Stimulated activated CD8-positive, alpha-beta memory T cell treated with anti-CD3 and anti-CD28 coated beads, Interleukin-4, amount 100 ng/mL, for 24 hours (primary cell): ENCODE results near the gene ZNF575.
"Not testable (repeated sequence)": the region's sequence is repeated elsewhere in the genome, so short reads cannot be mapped to it uniquely, and the experiment has no call there.

Experiments used
- DNase-seq: peaks from one replicate; pipeline ENCODE4 v3.0.0-alpha.2; 2020; ENCODE audit warnings: low read depth

ZNF575 gene

GRCh38 chr19:43511324-43511723 lies 21.7 kb upstream of the ZNF575 start:
- no peak for DNase-seq

GRCh38 chr19:43512399-43512798 lies 20.6 kb upstream of the ZNF575 start:
- DNase-seq: not testable (repeated sequence)

- DNase-seq: no peak
Observed at GRCh38 chr19:43518051-43518450, 14.9 kb upstream of the ZNF575 start.

GRCh38 chr19:43519436-43520088 lies 13.4 kb upstream of the ZNF575 start:
- peak; percentile 65 for DNase-seq

GRCh38 chr19:43522929-43523328 lies 10.1 kb upstream of the ZNF575 start:
- no peak for DNase-seq

GRCh38 chr19:43523696-43524095 lies 9.3 kb upstream of the ZNF575 start:
- DNase-seq: not testable (repeated sequence)

- DNase-seq: no peak
Observed at GRCh38 chr19:43524922-43525835, 7.8 kb upstream of the ZNF575 start.

GRCh38 chr19:43525836-43526771 lies 6.9 kb upstream of the ZNF575 start:
- no peak for DNase-seq

- peak; percentile 66 for DNase-seq
Observed at GRCh38 chr19:43526884-43527859, 5.8 kb upstream of the ZNF575 start, which contains the start of gene ETHE1. Gene ETHE1, minus strand, starts transcription at chr19:43527201. Its CDS starts 24 bp downstream, at chr19:43527177.

- DNase-seq: no peak
Observed at GRCh38 chr19:43527860-43528622, 4.9 kb upstream of the ZNF575 start.

GRCh38 chr19:43532571-43532961 lies 422 bp upstream of the ZNF575 start:
- DNase-seq: no peak

- peak; percentile 92 for DNase-seq
Observed at GRCh38 chr19:43533546-43534304, 737 bp downstream of the ZNF575 start.

- no peak for DNase-seq
Observed at GRCh38 chr19:43534305-43534815, 1.4 kb downstream of the ZNF575 start.

- DNase-seq: no peak
Observed at GRCh38 chr19:43534816-43535761, 2.1 kb downstream of the ZNF575 start.

GRCh38 chr19:43538922-43539321 lies 5.9 kb downstream of the ZNF575 start:
- DNase-seq: no peak

GRCh38 chr19:43540381-43540780 lies 7.4 kb downstream of the ZNF575 start:
- no peak for DNase-seq

GRCh38 chr19:43541920-43542650 lies 9.1 kb downstream of the ZNF575 start:
- DNase-seq: no peak
